Measurements from ENCODE around the gene SMYD3.
"Not testable (repeated sequence)": the region's sequence is repeated elsewhere in the genome, so short reads cannot be mapped to it uniquely, and the experiment has no call there.

Gene SMYD3

DNA sequence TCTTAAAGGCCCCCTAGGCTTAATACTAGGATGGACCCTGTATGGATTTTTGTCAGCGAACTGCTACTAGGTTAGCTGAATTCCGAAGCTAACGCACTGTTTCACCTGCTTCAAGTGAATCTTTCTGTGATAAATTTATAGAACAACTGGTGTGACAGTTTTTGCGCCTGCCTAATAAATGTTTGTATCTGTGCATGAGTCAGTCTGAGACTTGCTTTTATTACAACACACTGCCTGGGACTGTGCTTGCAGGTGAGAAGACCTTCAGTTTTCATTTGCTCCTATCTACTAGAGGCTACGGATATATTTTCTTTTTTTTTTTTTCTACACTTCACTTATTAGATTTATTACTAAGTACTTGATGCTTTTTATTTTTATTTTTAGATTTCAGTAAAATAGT, 420.9 kb downstream of the SMYD3 start:
- DNase-seq = no peak

DNA sequence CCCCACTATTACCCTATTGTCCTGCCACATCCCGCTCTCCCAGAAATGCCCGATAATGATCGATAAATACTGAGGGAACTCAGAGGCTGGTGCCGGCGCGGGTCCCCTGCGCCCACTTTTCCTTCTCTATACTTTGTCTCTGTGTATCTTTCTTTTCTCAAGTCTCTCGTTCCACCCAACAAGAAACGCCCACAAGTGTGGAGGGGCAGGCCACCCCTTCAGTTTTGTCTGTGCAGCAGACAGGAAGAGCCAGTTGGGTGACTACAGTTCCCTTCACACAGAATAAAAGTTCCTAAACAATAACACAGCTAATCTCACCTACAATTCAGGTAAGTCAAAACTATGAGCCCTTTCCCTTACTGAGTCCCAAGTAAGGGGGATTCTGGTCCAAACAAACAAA, 423.7 kb downstream of the SMYD3 start:
- DNase-seq = no peak

DNA sequence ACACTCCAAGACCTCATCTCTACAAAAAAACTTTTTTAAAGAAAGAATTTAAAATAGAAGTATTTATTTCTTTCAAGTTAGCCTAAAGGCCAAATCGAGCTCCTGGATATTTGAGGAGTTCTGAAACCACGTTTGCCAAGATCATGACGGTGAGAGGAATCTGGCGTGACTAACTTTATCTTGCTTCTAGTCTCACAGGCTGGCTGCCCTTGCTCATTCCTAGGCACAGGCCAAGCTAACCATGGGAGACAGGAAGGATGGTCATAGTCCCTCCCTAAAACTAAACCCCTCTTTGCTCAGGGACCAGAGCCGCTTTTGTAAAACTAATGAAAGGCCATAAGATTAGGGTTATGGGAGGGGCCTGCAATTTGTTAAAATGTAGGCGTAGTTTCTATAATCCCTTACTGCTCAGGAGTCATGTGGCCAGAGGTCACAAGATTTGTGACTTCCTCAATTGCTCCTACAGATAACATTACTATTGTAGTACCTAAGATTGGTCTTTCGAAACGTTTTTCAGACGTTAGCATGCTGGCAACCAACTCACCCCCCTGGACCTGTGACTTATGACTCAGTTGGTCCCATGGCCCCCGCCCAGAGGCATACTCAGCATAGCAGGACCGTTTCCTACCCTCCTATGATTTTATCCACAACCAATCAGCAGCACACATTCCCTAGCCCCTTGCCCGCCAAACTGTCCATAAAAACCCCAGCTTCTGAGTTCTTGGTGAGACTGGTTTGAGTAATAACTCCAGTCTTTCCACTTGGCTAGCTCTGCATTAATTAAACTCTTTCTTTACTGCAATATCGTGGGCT, 425.0 kb downstream of the SMYD3 start:
- DNase-seq = no peak

DNA sequence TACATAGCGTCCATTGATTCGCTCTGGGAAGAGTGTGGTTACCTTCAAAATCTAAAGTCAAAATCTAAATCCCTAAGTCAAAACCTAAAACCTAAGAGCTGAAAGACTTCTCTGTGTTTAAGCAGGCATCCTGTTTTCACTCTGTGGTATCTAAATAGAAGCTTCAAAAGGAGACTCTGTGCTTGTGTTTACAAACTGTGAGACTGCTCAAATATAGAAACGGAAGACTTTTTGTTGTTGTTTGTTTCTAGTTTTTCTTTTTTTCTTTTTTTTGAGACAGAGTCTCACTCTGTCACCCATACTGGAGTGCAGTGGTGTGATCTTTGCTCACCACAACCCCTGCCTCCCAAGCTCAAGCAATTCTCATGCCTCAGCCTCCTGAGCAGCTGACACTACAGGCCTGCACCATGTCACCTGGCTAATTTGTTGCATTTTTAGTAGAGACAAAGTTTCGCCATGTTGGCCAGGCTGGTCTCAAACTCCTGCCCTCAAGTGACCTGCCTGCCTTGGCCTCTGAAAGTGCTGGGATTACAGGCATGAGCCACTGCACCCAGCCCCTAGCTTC, 425.9 kb downstream of the SMYD3 start:
- no peak for DNase-seq

DNA sequence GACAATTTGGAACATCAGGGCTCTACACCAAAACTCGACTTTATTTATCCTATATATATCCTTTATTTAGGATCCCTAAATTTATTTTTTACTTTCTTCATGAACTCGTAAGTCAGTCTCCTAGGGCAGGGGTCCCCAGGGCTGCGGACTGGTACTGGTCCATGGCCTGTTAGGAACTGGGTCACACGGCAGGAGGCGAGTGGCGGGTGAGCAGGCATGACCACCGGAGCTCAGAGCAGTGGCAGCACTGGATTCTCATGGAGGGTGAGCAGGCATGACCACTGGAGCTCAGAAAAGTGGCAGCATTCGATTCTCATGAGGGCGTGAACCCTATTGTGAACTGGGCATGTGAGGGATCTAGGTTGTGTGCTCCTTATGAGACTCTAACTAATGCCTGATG, 427.0 kb downstream of the SMYD3 start:
- no peak for DNase-seq

DNA sequence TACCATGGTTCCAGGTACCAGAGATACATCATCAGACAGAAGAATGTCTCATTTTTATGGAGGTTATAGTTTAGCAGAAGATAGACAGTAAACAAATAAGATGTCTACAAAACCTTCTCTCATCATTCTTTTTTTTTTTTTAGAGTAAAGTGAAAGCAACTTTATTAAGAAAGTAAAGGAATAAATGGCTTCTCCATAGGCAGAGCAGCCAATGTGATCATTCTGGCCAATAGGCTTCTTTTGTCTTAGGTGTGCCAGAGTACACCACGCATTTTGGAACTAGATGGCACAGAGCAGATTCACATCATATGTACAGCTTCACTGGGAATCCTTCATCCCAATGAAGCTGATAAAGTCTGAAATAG, 428.2 kb downstream of the SMYD3 start:
- no peak for DNase-seq

DNA sequence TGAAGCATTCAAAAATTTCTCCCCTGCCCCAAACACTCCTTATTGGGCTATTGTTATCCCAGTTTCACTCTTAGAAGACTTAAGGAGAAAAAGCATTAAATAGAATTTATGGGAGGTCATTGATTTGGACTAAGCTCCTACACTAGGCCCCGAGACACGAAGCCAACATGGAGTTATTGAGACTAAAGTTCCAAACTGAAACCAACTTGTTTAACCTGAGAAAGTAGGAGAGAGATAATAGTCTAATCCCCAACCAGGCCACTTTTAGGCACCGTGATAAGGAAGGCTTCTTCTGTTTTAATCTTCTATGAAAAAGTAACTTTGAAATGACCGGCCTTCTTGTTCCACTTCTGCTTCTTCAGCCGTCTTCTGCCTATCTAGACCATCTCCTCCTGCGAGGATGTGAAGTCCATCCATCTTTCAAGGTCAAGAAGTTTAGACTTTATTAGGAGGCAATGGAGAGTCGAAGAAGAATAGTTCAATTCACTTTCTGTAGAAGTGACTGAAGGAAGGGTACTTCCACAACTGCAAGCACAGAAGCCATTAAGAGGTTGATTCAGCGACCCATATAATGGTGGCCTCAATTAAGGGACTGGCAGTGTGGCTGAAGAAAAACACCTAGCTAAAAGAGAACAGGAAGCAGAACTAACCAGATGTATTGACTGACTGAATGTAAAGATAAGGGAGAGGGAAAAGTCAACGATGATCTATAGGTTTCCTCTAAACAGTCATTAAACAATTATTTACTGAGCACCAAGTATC, 428.8 kb downstream of the SMYD3 start:
- DNase-seq = no peak

DNA sequence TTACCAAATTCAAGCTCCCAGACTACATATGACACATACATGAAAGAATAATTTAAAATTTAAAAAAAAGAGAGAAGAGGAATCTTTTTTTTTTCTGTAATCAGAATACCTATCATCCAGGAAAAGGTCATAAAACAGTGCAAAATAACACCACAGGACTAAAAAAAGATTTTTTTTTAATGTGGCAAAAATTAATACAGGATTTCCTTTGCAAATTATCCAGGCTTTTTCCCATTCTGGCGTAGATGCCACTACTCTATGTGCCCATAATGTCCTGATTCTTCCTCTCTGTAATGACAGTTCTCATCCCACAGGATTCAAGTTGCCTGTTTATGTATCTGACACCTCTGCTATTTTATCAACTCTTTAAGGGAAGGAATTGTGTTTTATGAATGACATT, 429.6 kb downstream of the SMYD3 start:
- no peak for DNase-seq

DNA sequence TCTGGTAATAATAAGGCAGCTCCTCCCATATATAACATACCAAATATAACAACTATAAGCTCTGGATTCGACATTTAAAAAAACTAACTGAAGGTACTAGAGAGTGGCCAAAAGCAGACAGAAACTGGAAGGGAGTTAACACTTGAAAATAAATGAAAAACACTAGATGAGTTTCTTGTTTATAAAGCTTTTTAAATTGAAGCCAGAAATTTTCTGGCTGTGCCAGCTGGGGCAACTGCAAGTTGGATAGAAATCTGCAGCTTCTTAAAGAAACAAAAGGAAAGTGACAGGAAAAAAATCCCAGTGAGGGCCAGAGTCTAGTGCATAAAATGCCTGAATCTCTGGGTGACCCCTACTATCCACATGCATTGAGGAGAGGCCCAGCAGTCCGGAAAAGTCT, 432.7 kb downstream of the SMYD3 start:
- no peak for DNase-seq

DNA sequence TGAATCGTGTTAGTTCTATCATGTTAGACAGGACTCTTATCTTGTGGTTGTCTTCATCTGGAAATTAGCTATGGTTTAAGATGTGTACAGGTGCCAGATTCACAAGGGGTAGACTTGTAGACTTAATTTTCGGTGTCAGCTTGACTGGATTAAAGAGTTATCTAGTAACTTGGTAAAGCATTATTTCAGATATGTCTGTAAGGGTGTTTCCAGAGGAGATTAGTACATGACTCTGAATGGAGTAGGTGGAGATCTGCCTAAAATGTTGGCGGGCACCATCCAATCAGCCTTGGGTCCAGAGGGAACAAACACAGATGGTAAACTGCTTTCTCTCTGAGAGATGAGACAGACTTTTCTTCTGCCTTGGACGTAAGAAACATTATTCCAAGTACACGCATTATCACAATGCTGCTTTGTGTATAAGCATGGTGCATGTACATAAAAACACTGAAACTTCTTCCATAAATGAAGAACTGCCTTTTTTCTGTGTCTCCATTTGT, 434.6 kb downstream of the SMYD3 start:
- DNase-seq = no peak

DNA sequence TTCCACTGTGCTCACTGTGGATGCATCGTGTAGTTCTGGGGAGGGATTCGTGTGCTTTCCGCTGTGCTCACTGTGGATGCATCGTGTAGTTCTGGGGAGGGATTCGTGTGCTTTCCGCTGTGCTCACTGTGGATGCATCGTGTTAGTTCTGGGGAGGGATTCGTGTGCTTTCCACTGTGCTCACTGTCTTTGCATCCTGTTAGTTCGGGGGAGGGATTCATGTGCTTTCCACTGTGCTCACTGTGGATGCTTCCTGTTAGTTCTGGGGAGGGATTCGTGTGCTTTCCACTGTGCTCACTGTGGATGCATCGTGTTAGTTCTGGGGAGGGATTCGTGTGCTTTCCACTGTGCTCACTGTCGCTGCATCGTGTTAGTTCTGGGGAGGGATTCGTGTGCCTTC, 435.1 kb downstream of the SMYD3 start:
- DNase-seq = not testable (repeated sequence)

DNA sequence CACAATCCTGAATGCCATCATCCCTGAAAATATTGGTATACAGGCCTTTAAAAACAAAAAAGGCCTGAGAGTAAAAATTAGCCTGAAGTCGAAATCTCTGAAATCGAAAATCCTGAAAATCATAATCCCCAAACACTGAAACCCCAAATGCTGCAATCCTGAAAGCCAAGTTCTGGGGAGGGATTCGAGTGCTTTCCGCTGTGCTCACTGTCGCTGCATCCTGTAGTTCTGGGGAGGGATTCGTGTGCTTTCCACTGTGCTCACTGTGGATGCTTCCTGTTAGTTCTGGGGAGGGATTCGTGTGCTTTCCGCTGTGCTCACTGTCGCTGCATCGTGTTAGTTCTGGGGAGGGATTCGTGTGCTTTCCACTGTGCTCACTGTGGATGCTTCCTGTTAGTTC, 435.5 kb downstream of the SMYD3 start:
- DNase-seq = not testable (repeated sequence)

DNA sequence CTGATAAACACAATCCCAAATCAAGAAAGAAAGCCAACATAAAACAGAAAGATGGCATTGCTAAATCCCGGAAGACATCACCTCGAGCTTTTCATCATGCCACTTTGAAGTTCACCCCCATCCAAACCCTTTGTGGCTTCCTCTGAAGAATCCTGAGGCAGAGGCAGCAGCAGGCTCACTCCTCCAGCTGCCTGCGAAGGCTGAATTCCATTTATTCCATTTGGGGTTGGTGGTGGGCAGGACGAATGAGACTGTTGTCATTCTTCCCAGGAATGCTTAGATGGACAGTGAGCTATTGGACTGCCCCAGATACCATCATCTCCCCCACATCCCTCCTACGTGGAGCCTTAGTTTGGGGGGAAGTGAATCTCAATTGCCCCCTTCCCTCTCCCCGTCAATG, 437.5 kb downstream of the SMYD3 start:
- no peak for DNase-seq

DNA sequence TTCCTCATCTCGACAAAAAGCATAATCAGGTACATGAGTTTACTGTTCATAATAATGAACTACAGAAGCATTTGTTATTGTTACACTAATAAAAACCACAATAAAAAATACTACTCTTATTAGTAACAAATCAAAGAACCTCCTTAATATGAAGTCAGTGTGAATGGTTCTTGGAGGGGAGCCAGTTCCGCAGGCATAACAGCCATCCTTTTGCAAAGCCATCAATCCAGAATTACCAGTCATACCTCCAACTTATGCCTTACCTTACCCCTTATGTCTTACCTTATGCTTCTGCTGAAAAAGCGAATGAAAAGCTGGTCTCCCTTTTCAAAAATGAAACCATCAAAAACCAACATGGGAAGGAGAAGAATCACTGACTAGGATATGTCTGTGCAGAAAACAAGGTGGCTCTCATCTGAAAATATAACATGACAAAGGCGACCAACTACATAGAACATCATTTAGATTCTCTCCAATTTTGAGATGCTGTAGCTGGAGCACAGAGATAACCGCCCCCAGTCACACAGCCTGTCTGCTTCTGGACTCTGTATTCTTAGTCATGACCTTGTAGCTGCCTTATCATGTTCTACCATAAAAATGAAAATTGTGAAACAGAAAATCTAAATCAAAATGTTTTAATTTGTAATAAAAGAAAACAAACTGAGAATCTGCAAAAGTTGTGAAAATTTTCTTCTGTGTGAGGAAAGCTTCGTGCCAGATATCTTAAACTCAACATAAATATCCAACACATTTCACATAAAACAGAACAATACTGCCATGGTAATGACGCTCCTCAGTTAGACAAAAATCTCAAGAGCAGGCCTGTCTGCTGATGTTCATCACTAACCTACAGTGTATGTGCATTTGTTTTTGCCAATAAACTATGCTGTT, 438.2 kb downstream of the SMYD3 start:
- DNase-seq = no peak

DNA sequence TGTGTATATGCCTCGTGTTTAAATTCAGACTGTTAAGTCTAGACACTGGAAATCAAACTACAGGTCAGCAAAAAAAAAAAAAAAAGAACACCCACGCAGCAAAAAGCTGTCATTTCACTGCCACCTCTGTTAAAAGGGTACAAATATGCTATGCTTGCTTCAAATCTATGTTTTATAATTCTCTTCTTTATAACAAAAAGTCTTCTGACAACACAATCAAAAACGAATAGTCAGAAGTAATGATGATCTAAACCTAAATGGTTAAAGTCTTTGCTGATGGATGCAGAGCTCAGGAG, 438.9 kb downstream of the SMYD3 start:
- no peak for DNase-seq

DNA sequence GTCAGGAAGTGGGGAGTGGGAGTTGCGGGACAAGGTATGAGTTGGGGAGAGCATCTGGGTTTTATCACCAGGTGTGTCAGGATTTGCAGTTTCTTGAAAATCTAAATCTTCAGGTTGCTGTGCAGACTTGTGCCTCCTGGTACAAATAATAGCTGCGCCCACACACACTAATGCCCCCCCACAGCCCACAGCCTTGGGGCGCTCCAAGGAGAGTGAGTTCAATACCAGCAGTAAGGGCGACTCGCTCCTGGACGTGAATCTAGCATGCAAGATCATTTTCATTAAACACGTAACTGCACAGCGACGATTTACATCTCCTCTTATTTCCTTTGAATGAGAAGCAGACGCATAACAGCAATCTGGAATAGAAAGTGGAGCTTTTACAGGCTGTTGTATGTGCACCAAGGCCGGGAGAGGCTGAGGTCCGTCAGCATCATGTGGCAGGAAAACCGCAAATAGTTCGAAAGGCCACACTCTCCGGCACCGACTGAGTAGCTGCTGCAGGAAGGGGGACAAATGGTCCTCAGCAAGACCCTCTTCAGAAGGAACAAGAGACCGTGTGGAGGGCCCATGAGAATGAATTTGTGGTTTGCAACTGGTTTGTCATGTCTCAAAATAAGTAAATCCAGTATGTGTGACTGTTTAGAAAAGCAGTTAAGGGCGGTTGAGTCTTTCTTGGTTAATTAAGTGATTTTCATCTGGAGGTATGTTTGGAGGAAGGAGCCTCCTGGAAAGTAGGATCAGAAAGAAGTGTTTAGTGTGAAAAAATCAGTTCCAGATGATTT, 439.5 kb downstream of the SMYD3 start:
- DNase-seq = no peak

DNA sequence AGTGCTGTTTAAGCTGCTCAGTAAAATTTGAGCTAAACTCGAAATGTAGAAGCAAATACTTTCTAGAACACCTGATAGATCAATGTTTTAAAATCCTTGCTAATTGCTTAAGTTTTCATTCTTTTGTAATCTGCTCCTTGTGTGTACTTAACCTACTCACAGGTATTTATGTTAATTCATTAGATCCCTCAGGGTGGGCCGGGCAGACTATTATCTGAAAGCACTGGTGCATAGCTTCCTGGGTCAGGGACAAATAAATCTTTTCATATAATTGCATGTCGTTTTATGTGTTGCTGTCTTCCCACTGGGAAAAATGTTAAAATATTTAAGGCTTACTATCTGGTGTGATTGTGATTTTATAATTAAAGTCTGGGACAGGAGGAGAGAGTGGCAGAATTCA, 440.5 kb downstream of the SMYD3 start:
- no peak for DNase-seq

DNA sequence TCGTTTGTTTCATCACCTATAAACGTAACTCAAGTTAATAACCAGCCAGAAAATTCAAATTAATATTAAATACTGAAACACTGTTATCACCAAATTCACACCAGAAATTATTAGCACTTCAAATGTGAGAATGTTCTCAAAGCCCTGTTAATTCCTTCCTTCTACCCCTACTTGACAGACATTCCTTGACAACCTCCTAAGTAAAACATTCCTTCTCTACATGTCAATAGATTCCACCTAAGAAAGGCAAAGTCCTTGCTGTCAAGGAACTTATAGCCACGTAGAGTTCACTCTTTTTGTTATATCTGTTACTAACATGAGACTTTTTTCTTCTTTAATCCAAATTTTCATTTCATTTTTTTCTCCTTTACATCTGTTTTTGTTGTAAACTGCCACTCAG, 441.5 kb downstream of the SMYD3 start:
- no peak for DNase-seq

DNA sequence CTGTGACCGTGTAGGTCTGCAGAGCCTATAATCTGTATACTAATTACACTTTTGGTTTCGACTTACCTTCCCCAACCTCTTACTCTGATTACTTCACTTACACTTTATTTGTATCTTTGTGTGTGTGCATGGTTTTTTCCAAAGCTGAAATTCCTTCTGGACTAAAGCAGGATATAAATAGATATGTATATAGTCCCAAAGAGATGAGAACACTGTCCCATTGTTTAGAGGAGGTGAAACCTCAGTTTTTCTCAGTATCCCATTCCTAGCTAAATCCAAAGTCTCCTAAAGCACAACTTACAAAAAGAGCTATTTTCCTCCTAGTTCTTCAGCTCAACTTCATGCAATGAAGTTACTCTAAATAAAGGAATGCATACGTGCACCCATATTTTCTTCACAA, 442.2 kb downstream of the SMYD3 start:
- no peak for DNase-seq

DNA sequence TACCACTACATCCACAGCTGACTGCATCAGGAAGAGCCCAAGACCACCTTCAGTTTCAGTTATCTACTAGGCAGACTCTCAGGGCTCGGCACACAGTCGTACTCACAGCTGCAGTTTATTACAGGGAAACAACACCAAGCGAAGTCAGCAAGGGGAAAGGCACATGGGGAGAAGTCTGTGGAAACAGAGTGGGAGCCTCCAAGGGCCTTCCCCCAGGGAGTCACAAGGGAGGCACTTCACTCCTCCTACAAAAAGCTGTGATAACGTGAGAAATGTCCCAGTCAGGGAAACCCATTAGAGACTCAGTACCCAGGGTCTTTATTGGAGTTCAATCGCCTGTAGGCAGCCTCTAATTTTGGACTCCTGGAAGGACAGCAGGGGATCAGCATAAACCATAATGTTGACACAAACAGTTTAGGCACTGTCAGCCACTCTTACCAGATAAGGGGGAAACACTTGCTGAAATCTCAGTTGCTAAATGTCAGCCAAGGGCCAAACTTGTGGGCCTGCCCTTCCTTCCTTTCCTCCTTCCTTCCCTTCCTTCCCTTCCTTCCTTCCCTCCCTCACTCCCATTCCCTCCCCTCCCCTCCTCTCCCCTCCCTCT, 444.0 kb downstream of the SMYD3 start:
- no peak for DNase-seq

DNA sequence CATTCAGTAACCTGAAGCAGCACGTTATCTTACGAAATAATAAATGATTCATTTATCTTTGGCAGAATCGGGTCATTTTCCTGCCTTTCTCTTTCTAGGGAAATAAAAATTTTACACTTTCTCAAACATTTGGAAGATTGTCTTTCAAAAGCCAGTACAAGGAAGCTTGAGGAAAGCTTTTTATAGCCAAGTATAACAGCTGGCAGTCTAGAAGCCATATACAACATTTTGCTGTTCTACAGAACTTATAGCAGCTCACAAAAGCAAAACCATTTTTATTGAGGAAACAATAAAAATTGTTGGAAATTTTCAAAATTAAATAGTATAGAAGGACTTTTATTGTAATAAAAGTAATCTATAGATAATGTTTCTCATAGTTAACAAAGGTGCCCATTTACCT, 448.6 kb downstream of the SMYD3 start:
- DNase-seq = no peak

DNA sequence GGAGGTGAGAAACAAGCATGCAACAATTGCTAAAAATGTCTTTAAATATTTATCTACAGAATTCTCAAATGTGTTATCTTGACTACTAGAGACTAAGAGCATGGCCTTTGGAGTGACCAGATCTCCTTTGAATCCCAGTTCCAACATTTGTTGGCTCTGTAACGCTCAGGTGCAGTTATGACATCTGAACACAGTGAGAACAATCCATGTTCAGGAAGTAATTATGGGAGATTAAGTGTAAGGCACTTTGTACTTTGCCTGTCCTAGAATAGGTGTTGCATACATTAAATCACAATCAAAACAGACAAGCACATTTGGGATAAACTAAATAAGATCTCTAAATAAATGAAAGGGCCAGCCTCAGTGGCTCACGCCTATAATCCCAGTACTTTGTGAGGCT, 454.5 kb downstream of the SMYD3 start:
- no peak for DNase-seq
